Suprapubic skin (tissue), 4 donors: ENCODE measurements around the gene SERPINB10. TPM values are rescaled to one million over a fixed set of nuclear protein-coding genes. Genes with fewer than 3 reads are reported as not detected.

Experiments
- DNase-seq, 2 donors: peaks; one replicate each; pipeline ENCODE4 v3.0.0-alpha.2; 2019; ENCODE audit warnings: low spot score in 2 of 2
- H3K27ac ChIP-seq: fragments of 200-600 bp; sonication (generic); one replicate; pipeline ENCODE4 v1.5.1; 2019
- H3K27me3 ChIP-seq: fragments of 200-600 bp; sonication (generic); one replicate; pipeline ENCODE4 v1.5.1; 2019
- H3K36me3 ChIP-seq: fragments of 200-600 bp; sonication (generic); one replicate; pipeline ENCODE4 v1.5.1; 2019
- H3K4me1 ChIP-seq: fragments of 200-600 bp; sonication (generic); one replicate; pipeline ENCODE4 v1.5.1; 2019
- H3K4me3 ChIP-seq: fragments of 200-600 bp; sonication (generic); one replicate; pipeline ENCODE4 v1.5.1; 2019; ENCODE audit warnings: mild to moderate bottlenecking
- H3K9me3 ChIP-seq: fragments of 200-600 bp; sonication (generic); one replicate; pipeline ENCODE4 v1.5.1; 2019
- CTCF ChIP-seq, 2 donors: fragments of 200-600 bp in 1 of 2; fragments of 450-650 bp in 1 of 2; sonication (generic) in 1 of 2; IDR thresholded peaks; one replicate each; pipeline ENCODE4 v1.5.1; 2016 to 2019; ENCODE audit warnings: antibody characterized with exemption in 2 of 2, mild to moderate bottlenecking in 1 of 2, moderate library complexity in 1 of 2
- EP300 ChIP-seq: sonication (generic); formaldehyde crosslinking; IDR thresholded peaks from one replicate; pipeline ENCODE4 v1.6.1; 2017; ENCODE audit warnings: antibody characterized with exemption
- POLR2A ChIP-seq, 2 donors: fragments of 450-650 bp; IDR thresholded peaks; one replicate each; pipeline ENCODE4 v1.6.1; 2017; ENCODE audit warnings: antibody characterized with exemption in 2 of 2, mild to moderate bottlenecking in 2 of 2, moderate library complexity in 2 of 2
- POLR2AphosphoS5 ChIP-seq, 3 donors: sonication (generic); formaldehyde crosslinking; IDR thresholded peaks; one replicate each; pipeline ENCODE4 v1.6.1; 2017; ENCODE audit warnings: antibody characterized with exemption in 3 of 3
- WGBS: methylation state at CpG from one replicate; pipeline ENCODE4 v1.1.5; 2018; 5-methylcytosine and 5-hydroxymethylcytosine counted together
- total RNA-seq, 4 donors: library from RNA; depleted of rRNA; stranded (reverse); fragments of >200 nt; gene quantifications; one replicate each; pipeline ENCODE4 v1.1.0, GENCODE V29; 2016

SERPINB10 gene
- total RNA-seq, 4 donors from 2014 or later = 0.21 to 1.9 (median 1.0) TPM; not detected in 1

- no peaks in the 10 kb centered on the region for H3K27me3 ChIP-seq
- TF ChIP-seq EP300 (no peak), CTCF (IDR thresholded peaks at IDR 0.05) (peak in 1 of 2 donors; percentile 53)
- no peaks in the 10 kb centered on the region for H3K9me3 ChIP-seq
- H3K27ac ChIP-seq = no peak within 1 kb of the TSS
- WGBS = 14% methylated on average over 26 of the region's 35 CpGs
- peak within 1 kb of the TSS; percentile 40 for H3K4me3 ChIP-seq
- H3K36me3 ChIP-seq = no peaks in the 10 kb centered on the region
- peak in 1 of 2 donors; percentile 67 for DNase-seq
- H3K4me1 ChIP-seq = peaks cover 10% of the 10 kb centered on the region
Measured at GRCh38 chr18:63949068-63949737, 41.4 kb downstream of the SERPINB10 start, which contains the start of gene HMSD. Gene HMSD (plus strand): TSS chr18:63949301. CDS start chr18:63953456, 4,155 bp downstream.

GRCh38 chr18:63951302-63951705 lies 43.5 kb downstream of the SERPINB10 start:
- 73% methylated on average over 4 of the region's 4 CpGs for WGBS
- H3K4me3 ChIP-seq = no peak overlapping the region
- peaks cover 10% of the 10 kb centered on the region for H3K4me1 ChIP-seq
- H3K36me3 ChIP-seq = no peaks in the 10 kb centered on the region
- H3K9me3 ChIP-seq = no peaks in the 10 kb centered on the region
- no peak overlapping the region for H3K27ac ChIP-seq
- TF ChIP-seq POLR2A (IDR thresholded peaks at IDR 0.05) = no peak
- no peak for TF ChIP-seq EP300
- no peak for TF ChIP-seq CTCF (IDR thresholded peaks at IDR 0.05)
- TF ChIP-seq POLR2AphosphoS5 (IDR thresholded peaks at IDR 0.05) = no peak
- no peak for DNase-seq
- peaks cover 8% of the 10 kb centered on the region for H3K27me3 ChIP-seq

- WGBS = 58% methylated on average over 5 of the region's 5 CpGs
- Histone ChIP-seq H3K27ac (no peak overlapping the region), H3K4me3 (no peak overlapping the region), H3K4me1 (peaks cover 9% of the 10 kb centered on the region), H3K9me3 (no peaks in the 10 kb centered on the region), H3K36me3 (no peaks in the 10 kb centered on the region), H3K27me3 (peaks cover 8% of the 10 kb centered on the region)
- no peak for DNase-seq
- no peak for TF ChIP-seq EP300
Measured at GRCh38 chr18:63953811-63954210, 46.1 kb downstream of the SERPINB10 start.

GRCh38 chr18:63956755-63957154 lies 49.0 kb downstream of the SERPINB10 start:
- H3K36me3 ChIP-seq = no peaks in the 10 kb centered on the region
- TF ChIP-seq CTCF (IDR thresholded peaks at IDR 0.05) = no peak
- no peaks in the 10 kb centered on the region for H3K9me3 ChIP-seq
- H3K4me1 ChIP-seq = no peaks in the 10 kb centered on the region
- H3K27ac ChIP-seq = no peak overlapping the region
- H3K4me3 ChIP-seq = no peak overlapping the region
- 52% methylated on average over 4 of the region's 4 CpGs for WGBS
- H3K27me3 ChIP-seq = peaks cover 8% of the 10 kb centered on the region
- no peak for DNase-seq

GRCh38 chr18:63960891-63961290 lies 53.1 kb downstream of the SERPINB10 start:
- H3K9me3 ChIP-seq = no peaks in the 10 kb centered on the region
- H3K36me3 ChIP-seq = no peaks in the 10 kb centered on the region
- DNase-seq = no peak
- no peak for TF ChIP-seq POLR2A (IDR thresholded peaks at IDR 0.05)
- TF ChIP-seq POLR2AphosphoS5 (IDR thresholded peaks at IDR 0.05) = no peak
- TF ChIP-seq CTCF (IDR thresholded peaks at IDR 0.05) = no peak
- no peak for TF ChIP-seq EP300
- WGBS = 47% methylated on average over 1 of the region's 1 CpG
- peaks cover 12% of the 10 kb centered on the region for H3K4me1 ChIP-seq
- no peak overlapping the region for H3K4me3 ChIP-seq
- H3K27me3 ChIP-seq = peaks cover 3% of the 10 kb centered on the region
- no peak overlapping the region for H3K27ac ChIP-seq

GRCh38 chr18:63961435-63961980 lies 53.8 kb downstream of the SERPINB10 start:
- DNase-seq = no peak
- peaks cover 12% of the 10 kb centered on the region for H3K4me1 ChIP-seq
- H3K27ac ChIP-seq = no peak overlapping the region
- no peaks in the 10 kb centered on the region for H3K9me3 ChIP-seq
- no peak overlapping the region for H3K4me3 ChIP-seq
- 75% methylated on average over 5 of the region's 5 CpGs for WGBS
- H3K36me3 ChIP-seq = no peaks in the 10 kb centered on the region
- no peaks in the 10 kb centered on the region for H3K27me3 ChIP-seq
- no peak for TF ChIP-seq POLR2AphosphoS5 (IDR thresholded peaks at IDR 0.05)
